Nephron progenitor cell (in vitro differentiated cells): ENCODE data around the gene PRICKLE4.

Experiments
- DNase-seq: peaks from one replicate; pipeline ENCODE4 v3.0.0; 2021
- H3K27ac Mint-ChIP-seq: 2 replicates; pipeline ENCODE4 v1.8.0; 2021; ENCODE audit warnings: mild to moderate bottlenecking, moderate library complexity, mixed read lengths
- H3K27me3 Mint-ChIP-seq: 2 replicates; pipeline ENCODE4 v1.8.0; 2021; ENCODE audit warnings: mild to moderate bottlenecking, low read depth, mixed read lengths; ENCODE audit not compliant: poor library complexity
- H3K36me3 Mint-ChIP-seq: 2 replicates; pipeline ENCODE4 v1.8.0; 2021; ENCODE audit warnings: low read depth, mixed read lengths
- H3K4me1 Mint-ChIP-seq: 2 replicates; pipeline ENCODE4 v1.8.0; 2021; ENCODE audit warnings: mixed read lengths
- H3K4me3 Mint-ChIP-seq: 2 replicates; pipeline ENCODE4 v1.8.0; 2021; ENCODE audit warnings: mild to moderate bottlenecking, moderate library complexity, mixed read lengths
- H3K9me3 Mint-ChIP-seq: 2 replicates; pipeline ENCODE4 v1.8.0; 2021; ENCODE audit warnings: mild to moderate bottlenecking, moderate library complexity, mixed read lengths
- TF ChIP-seq, protein P1 (sequence below): fragments of 200-600 bp; sonication (generic); IDR thresholded peaks from 2 replicates; pipeline ENCODE4 v1.5.0; 2021; ENCODE audit warnings: antibody characterized with exemption

PRICKLE4 gene

DNA sequence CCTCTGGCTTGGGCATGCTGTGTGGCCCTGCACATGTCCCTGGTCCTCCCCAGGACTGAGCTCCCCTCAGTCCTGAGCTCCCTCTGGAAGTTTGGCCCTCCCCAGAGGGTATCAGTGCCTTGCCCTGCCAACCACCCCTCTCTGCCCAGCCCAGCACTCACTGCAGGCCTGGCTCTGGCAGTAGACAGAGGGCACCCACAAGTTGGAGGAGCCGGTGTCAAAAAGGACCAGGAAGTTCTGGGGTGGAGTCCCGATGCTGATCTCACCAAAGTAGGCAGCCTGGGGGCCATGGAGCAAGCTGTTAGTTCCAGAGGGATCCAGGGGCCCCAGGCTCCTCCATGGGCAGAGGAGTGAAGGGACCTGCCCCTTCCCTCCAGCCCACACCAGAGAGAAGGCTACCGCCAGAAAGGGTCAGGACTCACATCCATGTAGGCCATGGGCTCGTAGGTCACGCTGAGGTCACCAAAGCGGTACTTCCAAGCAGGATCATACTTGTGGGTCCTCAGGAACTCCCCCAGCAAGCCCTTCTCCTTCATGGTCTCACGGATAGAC lies 36.3 kb upstream of the PRICKLE4 start:
- Mint-ChIP-seq H3K4me1 (peaks cover 12% of the 10 kb centered on the region), H3K9me3 (no peaks in the 10 kb centered on the region), H3K4me3 (no peak overlapping the region), H3K36me3 (no peaks in the 10 kb centered on the region), H3K27ac (no peak overlapping the region), H3K27me3 (peaks cover 18% of the 10 kb centered on the region)
- TF ChIP-seq, protein P1, sequence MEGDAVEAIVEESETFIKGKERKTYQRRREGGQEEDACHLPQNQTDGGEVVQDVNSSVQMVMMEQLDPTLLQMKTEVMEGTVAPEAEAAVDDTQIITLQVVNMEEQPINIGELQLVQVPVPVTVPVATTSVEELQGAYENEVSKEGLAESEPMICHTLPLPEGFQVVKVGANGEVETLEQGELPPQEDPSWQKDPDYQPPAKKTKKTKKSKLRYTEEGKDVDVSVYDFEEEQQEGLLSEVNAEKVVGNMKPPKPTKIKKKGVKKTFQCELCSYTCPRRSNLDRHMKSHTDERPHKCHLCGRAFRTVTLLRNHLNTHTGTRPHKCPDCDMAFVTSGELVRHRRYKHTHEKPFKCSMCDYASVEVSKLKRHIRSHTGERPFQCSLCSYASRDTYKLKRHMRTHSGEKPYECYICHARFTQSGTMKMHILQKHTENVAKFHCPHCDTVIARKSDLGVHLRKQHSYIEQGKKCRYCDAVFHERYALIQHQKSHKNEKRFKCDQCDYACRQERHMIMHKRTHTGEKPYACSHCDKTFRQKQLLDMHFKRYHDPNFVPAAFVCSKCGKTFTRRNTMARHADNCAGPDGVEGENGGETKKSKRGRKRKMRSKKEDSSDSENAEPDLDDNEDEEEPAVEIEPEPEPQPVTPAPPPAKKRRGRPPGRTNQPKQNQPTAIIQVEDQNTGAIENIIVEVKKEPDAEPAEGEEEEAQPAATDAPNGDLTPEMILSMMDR = no peak
- no peak for DNase-seq

DNA sequence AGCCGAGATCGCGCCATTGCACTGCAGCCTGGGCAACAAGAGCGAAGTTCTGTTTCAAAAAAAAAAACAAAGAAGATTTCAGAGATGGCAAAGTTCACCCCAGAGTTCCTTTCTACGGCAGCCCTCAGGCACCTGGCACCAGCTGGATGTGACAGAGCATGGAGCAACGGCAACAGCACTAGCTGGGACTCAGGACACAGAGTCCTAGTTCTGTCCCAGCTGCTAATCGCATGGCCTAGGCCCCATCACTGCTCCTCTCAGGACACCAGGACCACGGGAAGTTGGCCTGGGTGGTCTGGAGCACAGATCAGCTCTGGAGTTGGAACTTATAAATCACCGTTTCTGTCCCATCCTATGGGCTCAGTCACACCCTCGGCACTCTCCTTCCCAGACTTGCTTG lies 34.5 kb upstream of the PRICKLE4 start:
- Mint-ChIP-seq H3K36me3 (no peaks in the 10 kb centered on the region), H3K27ac (no peak overlapping the region), H3K9me3 (no peaks in the 10 kb centered on the region), H3K4me1 (peaks cover 12% of the 10 kb centered on the region), H3K4me3 (no peak overlapping the region), H3K27me3 (peaks cover 26% of the 10 kb centered on the region)
- no peak for DNase-seq
- TF ChIP-seq, protein P1 = no peak

DNA sequence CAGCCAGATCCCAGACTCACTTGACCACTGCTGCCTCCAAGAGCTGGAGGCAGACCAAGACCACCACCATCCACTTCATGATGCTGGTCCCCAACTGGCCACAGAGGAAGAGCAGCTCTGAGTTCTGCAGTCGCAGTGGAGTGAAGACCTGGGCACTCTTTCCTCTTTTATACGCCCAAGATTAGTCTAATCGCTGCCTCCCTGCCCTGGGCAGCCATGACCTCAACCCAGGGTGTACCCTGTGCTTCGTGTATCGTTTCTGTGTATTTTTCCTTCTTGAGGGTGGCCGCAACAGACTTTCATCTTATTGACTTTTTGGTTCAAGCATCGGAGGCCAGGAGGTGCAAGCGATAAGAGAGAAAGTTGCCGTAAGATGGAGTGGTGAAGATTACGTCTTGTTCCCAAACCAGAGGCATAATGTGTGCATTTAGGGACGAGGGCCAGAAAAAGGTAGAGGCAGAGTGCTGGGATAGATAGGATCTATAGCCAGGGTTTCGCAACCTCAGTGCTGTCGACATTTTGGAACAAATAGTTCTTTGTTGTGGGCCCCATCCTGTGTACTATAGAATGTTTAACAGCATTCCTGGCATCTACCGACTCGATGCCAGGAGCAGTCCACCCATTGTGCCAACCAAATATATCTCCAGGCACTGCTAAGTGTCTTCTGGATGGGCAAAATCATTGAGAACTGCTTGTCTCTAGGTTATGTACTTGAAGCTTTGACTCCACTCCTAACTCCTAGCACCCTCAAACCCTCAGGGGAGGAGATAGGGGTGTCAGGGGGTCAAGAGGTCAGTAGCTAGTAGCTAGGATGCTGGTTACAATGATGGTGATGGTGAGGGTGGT lies 33.1 kb upstream of the PRICKLE4 start, which contains the start of gene PGC:
PGC (minus strand) TSS at position 142 of the 846 bp plus-strand sequence; CDS start at position 79, 63 bp downstream.
- Mint-ChIP-seq H3K27ac (no peak within 1 kb of the TSS), H3K9me3 (no peaks in the 10 kb centered on the region), H3K4me3 (no peak within 1 kb of the TSS), H3K36me3 (no peaks in the 10 kb centered on the region), H3K4me1 (peaks cover 12% of the 10 kb centered on the region), H3K27me3 (peaks cover 21% of the 10 kb centered on the region)
- DNase-seq = no peak
- TF ChIP-seq, protein P1 = no peak

DNA sequence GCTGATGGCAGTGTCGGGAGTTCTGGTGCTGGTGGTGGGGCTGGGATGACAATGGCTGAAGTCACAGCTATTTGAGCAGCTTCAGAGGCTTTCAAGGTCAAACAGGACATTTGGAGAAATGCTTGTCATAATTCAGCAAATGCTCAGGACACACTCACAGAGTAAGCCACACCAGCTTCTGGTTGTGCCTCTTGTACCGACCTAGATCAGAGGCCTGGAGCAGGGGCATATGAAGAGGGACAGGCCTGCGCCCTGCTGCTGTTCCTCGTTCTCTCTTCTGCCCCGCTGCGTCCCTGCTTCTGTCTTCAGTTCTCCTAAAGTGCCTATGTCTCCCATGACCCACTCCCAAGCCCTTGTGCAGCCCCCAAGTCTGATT lies 32.5 kb upstream of the PRICKLE4 start:
- H3K4me3 Mint-ChIP-seq = no peak overlapping the region
- peaks cover 12% of the 10 kb centered on the region for H3K4me1 Mint-ChIP-seq
- H3K36me3 Mint-ChIP-seq = no peaks in the 10 kb centered on the region
- DNase-seq = no peak
- TF ChIP-seq, protein P1 = no peak
- no peaks in the 10 kb centered on the region for H3K9me3 Mint-ChIP-seq
- no peak overlapping the region for H3K27ac Mint-ChIP-seq
- H3K27me3 Mint-ChIP-seq = peaks cover 21% of the 10 kb centered on the region

DNA sequence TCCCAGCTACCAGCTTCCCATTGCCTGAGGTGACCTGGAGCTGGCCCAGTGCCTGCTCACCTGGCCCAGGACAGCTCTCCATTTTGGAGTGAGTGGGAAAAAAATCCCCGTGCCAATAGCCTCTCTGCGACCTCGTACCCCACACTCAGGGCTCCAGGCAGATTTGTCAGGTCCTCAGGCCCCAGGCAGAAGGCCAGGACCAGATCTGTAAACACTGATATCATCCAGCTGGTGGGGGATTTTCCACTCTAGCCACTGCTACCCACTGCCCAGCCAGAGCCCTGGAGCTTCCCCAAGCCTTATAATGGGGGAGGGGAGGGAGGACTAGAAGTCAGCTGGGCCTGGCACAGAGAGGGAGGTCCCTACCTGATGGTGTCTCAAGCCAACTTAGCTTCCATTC lies 32.0 kb upstream of the PRICKLE4 start:
- Mint-ChIP-seq H3K27ac (no peak overlapping the region), H3K4me1 (peaks cover 12% of the 10 kb centered on the region), H3K27me3 (peaks cover 21% of the 10 kb centered on the region), H3K36me3 (no peaks in the 10 kb centered on the region), H3K9me3 (no peaks in the 10 kb centered on the region), H3K4me3 (no peak overlapping the region)
- TF ChIP-seq, protein P1 = no peak
- no peak for DNase-seq
